Ecto neural progenitor cell (in vitro differentiated cells): Measurements from ENCODE around the gene CERS4.
"Not testable (repeated sequence)": the region's sequence is repeated elsewhere in the genome, so short reads cannot be mapped to it uniquely, and the experiment has no call there.

Source experiments
- DNase-seq: peaks from one replicate; pipeline ENCODE4 v3.0.0-alpha.2; 2018; ENCODE audit warnings: low spot score

CERS4 gene

GRCh38 chr19:8242211-8242821 is 33.1 kb downstream of the CERS4 start:
- no peak for DNase-seq

DNA sequence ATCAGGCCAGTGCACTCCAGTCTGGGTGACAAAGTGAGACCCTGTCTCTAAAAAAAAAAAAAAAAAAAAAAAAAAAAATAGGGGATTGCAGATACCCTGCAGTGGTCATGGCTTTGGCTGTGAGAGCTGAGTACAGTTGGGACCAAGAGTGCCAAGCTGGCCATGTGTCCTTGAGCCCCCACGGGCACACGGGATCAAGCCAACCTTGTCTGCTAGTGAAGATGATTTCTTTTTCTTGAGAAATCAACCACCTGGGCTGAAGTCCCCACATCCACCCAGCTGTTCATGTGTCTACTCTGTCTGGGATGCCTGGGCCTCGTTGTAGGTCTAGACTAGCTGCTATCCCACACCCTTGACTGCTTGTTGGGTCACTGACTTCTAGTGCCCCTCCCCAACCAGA is 34.0 kb downstream of the CERS4 start:
- no peak for DNase-seq

DNA sequence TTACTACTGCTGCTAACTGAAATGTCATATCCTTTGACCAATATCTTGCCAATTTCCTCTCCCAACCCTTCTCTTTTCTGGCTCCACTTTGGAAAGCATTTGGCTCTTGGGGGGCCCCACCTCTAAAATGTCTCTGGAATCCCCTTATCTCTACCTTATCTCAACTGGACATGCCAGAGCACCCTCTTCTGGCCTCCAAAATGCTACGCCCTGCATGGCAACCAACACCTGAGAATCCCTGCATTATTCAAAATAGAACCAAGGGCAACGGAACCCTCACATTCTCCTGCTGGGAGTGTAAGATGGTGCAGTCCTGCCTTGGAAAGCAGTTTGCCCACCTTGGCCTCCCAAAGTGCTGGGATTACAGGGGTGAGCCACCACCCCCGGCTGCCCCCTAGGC is 35.3 kb downstream of the CERS4 start:
- DNase-seq, result no peak

GRCh38 chr19:8245869-8246835 is 37.0 kb downstream of the CERS4 start:
- DNase-seq, result no peak

DNA sequence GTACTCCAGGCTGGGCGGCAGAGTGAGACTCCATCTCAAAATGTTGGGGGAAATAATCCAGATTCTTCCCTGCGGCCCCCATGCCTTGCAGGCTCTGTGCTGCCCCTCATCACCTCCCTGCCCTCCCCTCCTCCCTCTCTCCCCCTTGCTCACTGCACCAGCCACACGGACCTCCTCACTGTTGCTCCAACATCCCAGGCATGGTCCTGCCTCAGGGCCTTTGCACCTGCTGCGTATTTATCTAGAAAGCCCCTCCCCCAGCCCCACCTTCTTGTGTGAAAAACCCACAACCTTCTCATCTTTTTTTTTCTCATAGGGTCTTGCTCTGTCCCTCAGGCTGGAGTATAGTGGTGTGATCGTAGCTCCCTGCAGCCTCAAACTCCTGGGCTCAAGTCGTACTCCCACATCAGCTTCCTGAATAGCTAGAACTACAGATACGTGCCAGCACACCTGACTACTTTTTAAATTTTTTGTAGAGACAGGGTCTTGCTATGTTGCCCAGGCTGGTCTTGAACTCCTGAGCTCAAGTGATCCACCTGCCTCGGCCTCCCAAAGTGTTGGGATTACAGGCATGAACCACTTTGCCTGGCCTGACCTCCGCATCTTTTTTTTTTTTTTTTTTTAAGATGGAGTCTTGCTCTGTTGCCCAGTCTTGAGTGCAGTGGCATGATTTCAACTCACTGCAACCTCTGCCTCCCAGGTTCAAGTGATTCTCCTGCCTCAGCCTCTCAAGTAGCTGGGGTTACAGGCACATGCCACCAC is 38.1 kb downstream of the CERS4 start:
- not testable (repeated sequence) for DNase-seq

GRCh38 chr19:8248348-8249328 is 39.5 kb downstream of the CERS4 start:
- no peak for DNase-seq

DNA sequence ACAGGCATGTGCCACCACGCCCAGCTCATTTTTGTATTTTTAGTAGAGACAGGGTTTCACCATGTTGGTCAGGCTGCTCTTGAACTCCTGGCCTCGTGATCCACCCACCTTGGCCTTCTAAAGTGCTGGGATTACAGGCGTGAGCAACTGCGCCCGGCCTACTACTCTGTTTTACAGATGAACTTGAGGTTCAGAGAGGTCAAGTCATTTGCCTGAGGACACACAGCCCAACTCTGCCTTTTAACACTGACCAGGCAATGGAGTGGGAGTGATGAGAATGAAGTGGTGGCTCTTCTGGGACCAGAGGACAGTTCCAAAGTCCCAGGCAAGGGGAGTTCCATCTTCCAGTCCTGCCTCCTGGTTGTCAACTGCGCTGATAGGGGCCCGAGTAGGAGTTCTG is 41.4 kb downstream of the CERS4 start:
- no peak for DNase-seq

DNA sequence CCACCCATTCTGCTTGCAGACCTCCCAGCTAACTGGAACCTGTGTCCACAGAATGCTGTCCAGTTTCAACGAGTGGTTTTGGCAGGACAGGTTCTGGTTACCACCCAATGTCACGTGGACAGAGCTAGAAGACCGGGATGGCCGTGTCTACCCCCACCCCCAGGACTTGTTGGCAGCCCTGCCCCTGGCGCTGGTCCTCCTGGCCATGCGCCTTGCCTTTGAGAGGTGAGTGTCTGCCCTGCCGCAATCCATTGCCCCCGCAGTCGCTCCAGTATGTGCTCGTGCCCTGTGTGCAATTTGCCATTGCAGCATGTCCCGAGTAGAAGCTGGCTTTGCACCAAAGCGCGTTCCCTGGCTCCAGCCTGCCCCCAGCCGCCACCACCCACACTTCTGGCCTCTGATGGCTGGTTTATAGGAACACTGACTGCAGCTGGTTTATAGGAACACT is 41.9 kb downstream of the CERS4 start:
- DNase-seq, result no peak

DNA sequence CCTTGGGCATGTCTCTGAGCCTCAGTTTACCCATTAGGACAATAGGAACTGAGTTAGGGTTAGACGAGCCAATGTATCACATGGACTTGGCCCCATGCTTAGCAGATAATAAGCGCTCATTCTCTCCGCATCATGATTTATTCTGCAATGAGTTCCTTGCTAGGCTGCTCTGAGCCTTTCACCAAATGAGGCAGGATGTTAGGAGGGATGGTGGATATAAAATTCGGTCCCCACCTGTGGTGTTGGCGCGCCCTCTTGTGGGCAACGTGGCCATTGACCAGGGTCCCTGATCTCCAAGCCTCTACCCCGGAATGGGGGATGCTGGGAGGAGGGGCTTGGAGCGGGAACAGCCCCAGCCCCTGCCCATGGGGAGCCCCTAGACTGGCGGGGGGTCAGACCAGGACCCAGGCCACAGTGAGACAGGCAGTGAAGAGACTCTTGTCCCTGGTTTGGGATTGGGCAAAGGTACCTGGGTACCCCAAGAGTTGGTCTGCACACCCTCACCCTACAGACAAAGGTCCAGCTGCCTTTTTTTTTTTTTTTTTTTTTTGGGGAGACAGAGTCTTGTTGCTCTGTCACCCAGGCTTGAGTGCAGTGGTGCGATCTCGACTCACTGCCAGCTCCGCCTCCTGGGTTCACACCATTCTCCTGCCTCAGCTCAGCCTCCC is 43.9 kb downstream of the CERS4 start:
- DNase-seq, result peak; percentile 93

- DNase-seq, result no peak
Observed at GRCh38 chr19:8253678-8254077, 44.5 kb downstream of the CERS4 start.

- no peak for DNase-seq
Observed at GRCh38 chr19:8254286-8255001, 45.3 kb downstream of the CERS4 start.

GRCh38 chr19:8255426-8256125 is 46.4 kb downstream of the CERS4 start:
- no peak for DNase-seq

DNA sequence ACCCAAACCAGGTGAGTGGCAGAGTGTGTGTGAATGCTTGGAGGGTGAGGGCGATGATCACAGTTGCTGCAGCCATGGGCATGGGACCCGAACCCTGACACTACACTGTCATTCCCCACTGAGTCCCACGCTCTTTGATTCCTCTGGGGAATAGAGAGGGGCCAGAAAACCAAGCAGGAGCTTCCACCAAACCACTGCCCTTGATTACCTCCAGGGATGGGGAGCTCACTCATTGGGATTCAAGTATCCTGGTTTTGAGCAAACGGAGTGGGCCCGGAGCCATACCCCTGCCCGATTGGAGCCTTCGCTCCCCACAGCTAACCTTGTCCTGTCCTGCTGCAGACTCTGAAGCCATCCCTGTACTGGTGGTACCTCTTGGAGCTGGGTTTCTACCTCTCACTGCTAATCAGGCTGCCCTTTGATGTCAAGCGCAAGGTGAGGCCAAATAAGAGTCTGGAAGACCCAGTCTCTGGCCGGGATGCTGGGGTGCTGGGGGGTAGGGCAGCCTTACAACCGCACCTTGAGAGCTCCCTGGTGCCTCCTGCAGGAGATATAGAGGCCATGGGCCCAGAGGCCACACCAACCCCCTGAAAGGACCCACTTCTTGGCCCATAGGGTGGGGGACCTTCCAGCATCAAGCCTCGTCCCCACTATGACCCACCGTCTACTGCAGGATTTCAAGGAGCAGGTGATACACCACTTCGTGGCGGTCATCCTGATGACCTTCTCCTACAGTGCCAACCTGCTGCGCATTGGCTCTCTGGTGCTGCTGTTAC is 47.3 kb downstream of the CERS4 start:
- DNase-seq, result no peak

DNA sequence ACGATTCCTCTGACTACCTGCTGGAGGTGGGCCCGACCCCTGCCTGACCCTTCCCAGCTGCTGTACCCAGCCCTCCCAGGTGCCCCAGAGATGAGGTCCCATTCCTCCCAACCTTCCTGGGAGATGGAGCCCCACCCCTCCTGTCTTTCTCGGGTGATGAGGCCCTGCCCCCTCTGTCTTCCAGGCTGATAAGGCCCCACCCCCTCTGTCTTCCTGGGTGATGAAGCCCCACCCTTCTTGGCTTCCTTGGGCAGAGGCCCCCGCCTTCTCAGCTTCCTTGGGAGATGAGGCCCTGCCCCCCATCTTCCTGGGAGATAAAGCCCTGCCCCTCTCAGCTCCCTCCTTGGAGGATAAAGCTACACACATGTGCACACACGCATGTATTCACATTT is 47.9 kb downstream of the CERS4 start:
- DNase-seq, result no peak

- DNase-seq, result no peak
Observed at GRCh38 chr19:8259142-8259921, 50.2 kb downstream of the CERS4 start.

DNA sequence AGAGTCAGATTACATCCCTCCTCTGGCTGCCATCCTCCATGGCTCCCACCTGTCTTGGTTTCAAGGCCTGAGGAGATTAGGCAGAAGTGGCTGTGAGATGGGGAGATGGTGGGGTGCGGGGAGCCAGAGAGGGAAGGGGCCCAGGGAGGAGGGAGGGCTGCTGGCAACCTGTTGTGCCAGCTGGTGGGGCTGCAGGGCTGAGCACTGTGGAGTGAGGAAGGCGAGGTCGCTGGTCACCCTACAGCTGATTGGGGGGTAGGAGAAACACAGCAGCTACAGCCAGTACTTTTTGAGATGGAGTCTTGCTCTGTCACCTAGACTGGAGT is 50.7 kb downstream of the CERS4 start:
- no peak for DNase-seq

DNA sequence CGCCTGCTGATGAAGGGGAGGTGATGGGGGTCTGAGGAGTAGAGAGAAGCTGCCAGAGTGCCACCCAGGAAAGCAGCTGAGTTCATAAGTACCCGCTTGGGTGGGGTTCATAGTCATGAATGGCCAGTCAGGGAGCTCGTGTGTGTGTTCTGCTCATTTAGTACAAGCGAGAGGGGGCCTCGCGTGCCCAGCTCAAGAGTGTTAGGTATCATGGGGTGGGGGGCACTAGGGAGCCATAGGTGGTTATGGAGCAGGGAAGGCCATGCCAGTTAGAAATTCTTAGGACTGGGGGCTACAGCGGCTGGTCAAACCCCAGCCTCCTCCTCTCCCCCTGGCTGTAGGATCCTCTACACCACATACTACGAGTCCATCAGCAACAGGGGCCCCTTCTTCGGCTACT is 52.2 kb downstream of the CERS4 start:
- DNase-seq, result no peak

DNA sequence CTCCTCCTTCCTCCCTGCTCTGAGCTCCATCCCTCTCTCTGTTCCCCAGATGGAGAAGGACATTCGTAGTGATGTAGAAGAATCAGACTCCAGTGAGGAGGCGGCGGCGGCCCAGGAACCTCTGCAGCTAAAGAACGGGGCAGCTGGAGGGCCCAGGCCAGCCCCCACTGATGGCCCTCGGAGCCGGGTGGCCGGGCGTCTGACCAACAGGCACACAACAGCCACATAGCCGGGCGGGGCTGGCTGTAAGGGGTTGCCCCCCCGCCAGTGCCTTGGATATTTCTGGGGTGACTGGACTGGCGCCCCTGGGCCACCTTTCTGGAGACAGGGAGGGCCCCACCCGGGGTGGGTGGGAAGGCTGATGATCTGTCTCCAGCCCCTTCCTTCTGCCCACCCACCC is 52.7 kb downstream of the CERS4 start:
- no peak for DNase-seq
